Keratinocyte (primary cell): Measurements from ENCODE around the gene PMEPA1.

Source experiments
- CTCF ChIP-seq, 3 experiments: IDR thresholded peaks in 1 of 3; conservative IDR thresholded peaks in 1 of 3; optimal IDR thresholded peaks in 1 of 3; 2 replicates in 2 of 3; 3 replicates in 1 of 3; pipeline versions ENCODE3 to v1.5.1; 2011; ENCODE audit warnings: low read length in 3 of 3, mild to moderate bottlenecking in 3 of 3, moderate library complexity in 2 of 3, control low read depth in 1 of 3, inconsistent platforms in 1 of 3; ENCODE audit not compliant: insufficient read depth in 2 of 3; ENCODE audit errors: extremely low read depth in 1 of 3
- EZH2 ChIP-seq: IDR thresholded peaks from one replicate; pipeline ENCODE4 v1.6.1; 2012; ENCODE audit warnings: inconsistent platforms, mild to moderate bottlenecking, low read length, moderate library complexity

- TF ChIP-seq CTCF (optimal IDR thresholded peaks at IDR 0.05 in 1 of 3, IDR thresholded peaks at IDR 0.05 in 1 of 3, conservative IDR thresholded peaks at IDR 0.05 in 1 of 3; ENCODE audit: extremely low read depth in 1 of 3, insufficient read depth in 2 of 3, low read length in 3 of 3) (no peak), EZH2 (no peak)
These were observed 108.1 kb downstream of the PMEPA1 start for GRCh38 chr20:57601737-57602136.
